ENCODE results near the gene ZFYVE27.

- no peak for TF ChIP-seq CTCF (IDR thresholded peaks at IDR 0.05; ENCODE audit: extremely low read depth in 1 of 2, insufficient read depth in 1 of 2, low read depth in 1 of 2, low read length in 2 of 2)
- no peak for TF ChIP-seq POLR2A (IDR thresholded peaks at IDR 0.05; ENCODE audit: low read depth, low read length)
- no peak for TF ChIP-seq JUN (IDR thresholded peaks at IDR 0.05; ENCODE audit: borderline replicate concordance, insufficient read depth, insufficient read length, low read depth)
- TF ChIP-seq FOS (IDR thresholded peaks at IDR 0.05; ENCODE audit: borderline replicate concordance, insufficient read depth, low read length), result no peak
- no peak for TF ChIP-seq POLR2AphosphoS5 (IDR thresholded peaks at IDR 0.05; ENCODE audit: insufficient read depth, low read depth, low read length)
- no peak for TF ChIP-seq MYC (IDR thresholded peaks at IDR 0.05; ENCODE audit: low read depth, low read length)
- no peak for TF ChIP-seq MAX (IDR thresholded peaks at IDR 0.05; ENCODE audit: insufficient read depth, insufficient read length)
Observed at GRCh38 chr10:97771913-97772823, 35.2 kb downstream of the ZFYVE27 start, which contains the start of gene SFRP5.
